ENCODE results near the gene DPP4.

GRCh38 chr2:161998857-161999256 lies 75.2 kb downstream of the DPP4 start:
- TF ChIP-seq CTCF (IDR thresholded peaks at IDR 0.05), result no peak
- no peak for TF ChIP-seq POLR2A (IDR thresholded peaks at IDR 0.05)
